WTC11 (cell line): Measurements from ENCODE around the gene FTSJ3. TPM values are rescaled to one million over a fixed set of nuclear protein-coding genes. Genes with fewer than 3 reads are reported as not detected.
"Not testable (repeated sequence)": the region's sequence is repeated elsewhere in the genome, so short reads cannot be mapped to it uniquely, and the experiment has no call there.

ENCODE experiments used
- ATAC-seq: fragments of 200-7000 bp; cut with Tn5 transposase; 2 replicates; pipeline ENCODE4 v1.10.0; 2021; ENCODE audit warnings: mild to moderate bottlenecking, moderate library complexity
- CTCF ChIA-PET: fragments of 300-600 bp; sonication (Branson Sonifier 250); formaldehyde crosslinking; loops from one replicate; lab custom pipeline; 2021; ENCODE audit warnings: antibody characterized with exemption; lab: Charles Lee
- POLR2A ChIA-PET: fragments of 350-600 bp; sonication (Branson Sonifier 250); formaldehyde crosslinking; loops from one replicate; lab custom pipeline; 2021; ENCODE audit warnings: antibody characterized with exemption; lab: Charles Lee
- DNase-seq: peaks from one replicate; pipeline ENCODE4 v3.0.0; 2021; ENCODE audit warnings: low spot score
- H3K27ac Mint-ChIP-seq: 2 replicates; pipeline ENCODE4 v1.8.0; 2021; ENCODE audit warnings: mixed read lengths
- H3K27me3 Mint-ChIP-seq: 2 replicates; pipeline ENCODE4 v1.8.0; 2021; ENCODE audit warnings: low read depth, mild to moderate bottlenecking, moderate library complexity, mixed read lengths
- H3K36me3 Mint-ChIP-seq: 2 replicates; pipeline ENCODE4 v1.8.0; 2021; ENCODE audit warnings: mixed read lengths
- H3K4me1 Mint-ChIP-seq: 2 replicates; pipeline ENCODE4 v1.8.0; 2022; ENCODE audit warnings: mixed read lengths
- H3K4me3 Mint-ChIP-seq: 2 replicates; pipeline ENCODE4 v1.8.0; 2021; ENCODE audit warnings: mild to moderate bottlenecking, moderate library complexity, mixed read lengths
- H3K9me3 Mint-ChIP-seq: 2 replicates; pipeline ENCODE4 v1.8.0; 2021; ENCODE audit warnings: mixed read lengths
- AR ChIP-seq: fragments of 250-450 bp; sonication (Bioruptor Pico); IDR thresholded peaks from 2 replicates; pipeline ENCODE4 v1.9.0; 2021; ENCODE audit warnings: mild to moderate bottlenecking
- ATF3 ChIP-seq: sonication (generic); formaldehyde crosslinking; conservative IDR thresholded peaks from 2 replicates; pipeline ENCODE4 v1.8.1; 2022; ENCODE audit warnings: mild to moderate bottlenecking, missing genetic modification reagents
- FOXJ3 ChIP-seq: sonication (generic); formaldehyde crosslinking; IDR thresholded peaks from 2 replicates; pipeline ENCODE4 v1.9.0; 2021; ENCODE audit warnings: missing genetic modification reagents, mild to moderate bottlenecking, borderline replicate concordance
- IRF2 ChIP-seq: sonication (generic); formaldehyde crosslinking; IDR thresholded peaks from 2 replicates; pipeline ENCODE4 v1.8.0; 2022; ENCODE audit warnings: low read depth, missing genetic modification reagents, borderline replicate concordance
- NFATC4 ChIP-seq: fragments of 250-450 bp; sonication (Bioruptor Pico); IDR thresholded peaks from 2 replicates; pipeline ENCODE4 v1.9.0; 2021; ENCODE audit warnings: mild to moderate bottlenecking
- NFYB ChIP-seq: sonication (generic); formaldehyde crosslinking; conservative IDR thresholded peaks from 2 replicates; pipeline ENCODE4 v1.8.0; 2022; ENCODE audit warnings: low read depth, missing genetic modification reagents
- TP53 ChIP-seq: sonication (generic); formaldehyde crosslinking; IDR thresholded peaks from 2 replicates; pipeline ENCODE4 v1.8.1; 2023; ENCODE audit warnings: mild to moderate bottlenecking, missing genetic modification reagents
- total RNA-seq: library from RNA; stranded (reverse); gene quantifications from 3 replicates; pipeline ENCODE4 v1.2.3, GENCODE V29; 2021
- TF ChIP-seq, protein P1 (sequence below): sonication (generic); formaldehyde crosslinking; IDR thresholded peaks from 2 replicates; pipeline ENCODE4 v1.8.1; 2023; ENCODE audit warnings: mild to moderate bottlenecking, missing genetic modification reagents, moderate library complexity

Gene FTSJ3
- total RNA-seq, 1 experiment from 2014 or later: 62.1 TPM

DNA sequence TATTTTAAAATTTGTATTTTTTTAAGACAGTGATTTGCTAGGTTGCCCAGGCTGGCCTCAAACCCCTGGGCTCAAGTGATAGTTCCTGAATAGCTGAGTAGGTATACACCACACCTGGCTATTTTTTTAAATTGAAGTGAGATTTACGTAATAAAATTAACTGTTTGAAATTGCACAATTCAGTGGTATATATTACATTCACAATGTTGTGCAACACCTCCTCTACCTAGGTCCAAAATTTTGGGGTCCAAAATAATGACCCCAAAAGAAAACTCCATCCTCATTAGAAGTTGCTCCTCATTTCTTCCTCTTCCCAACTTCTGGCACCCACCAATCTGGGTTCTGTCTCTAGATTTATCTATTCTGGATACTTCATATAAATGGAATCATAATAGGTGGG, 18.0 kb upstream of the FTSJ3 start (continued):
- TF ChIP-seq AR (CRISPR knock-in tag) (no peak), NFYB (CRISPR knock-in tag) (no peak), TP53 (no peak)

DNA sequence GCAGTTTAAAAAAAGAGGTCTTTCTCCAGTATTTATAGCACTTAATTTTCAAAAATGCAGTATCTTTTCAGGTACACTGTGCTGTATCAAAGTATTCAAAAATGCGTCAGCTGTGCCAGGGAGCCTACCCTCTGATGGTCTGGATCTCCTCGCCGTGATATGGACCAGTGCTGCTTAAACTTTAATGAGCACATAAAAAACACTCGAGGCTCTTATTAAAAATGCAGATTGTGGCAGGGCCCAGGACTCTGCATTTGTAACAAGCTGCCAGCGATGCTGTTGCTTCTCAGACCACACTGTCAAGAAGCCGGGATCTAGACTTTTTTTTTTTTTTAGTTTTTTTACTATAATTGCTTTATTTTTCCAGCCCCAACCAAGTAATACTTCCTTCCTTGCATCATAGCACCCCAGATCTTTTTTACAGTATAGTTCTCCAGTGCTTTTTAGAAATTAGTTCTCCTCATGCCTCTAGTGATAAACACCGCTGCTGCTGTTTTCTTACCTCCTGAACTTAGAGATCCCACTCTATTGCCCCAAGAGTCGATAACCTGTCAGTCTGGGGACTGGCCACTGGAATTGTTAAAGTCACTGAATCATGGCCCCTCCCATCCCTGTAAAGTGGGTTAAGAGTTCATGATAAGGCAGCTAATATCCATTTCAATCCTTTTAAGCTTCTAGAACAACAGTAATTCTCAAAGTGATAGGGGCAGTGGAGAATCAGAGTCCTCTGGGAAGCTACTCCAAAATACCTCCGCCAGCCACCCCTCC, 16.6 kb upstream of the FTSJ3 start:
- Mint-ChIP-seq H3K36me3 (peaks cover 6% of the 10 kb centered on the region), H3K27ac (no peak overlapping the region), H3K4me3 (peak overlapping the region; percentile 78), H3K27me3 (peaks cover 42% of the 10 kb centered on the region), H3K4me1 (peaks cover 24% of the 10 kb centered on the region), H3K9me3 (peaks cover 9% of the 10 kb centered on the region)
- DNase-seq (no peak), ATAC-seq (no peak)
- ChIA-PET POLR2A (interaction anchor here (0.6 to 1.2 kb wide), 2 partner anchors 18 to 448 kb away, joined by 7 to 8 read pairs; no protein-coding TSS in a partner anchor), CTCF (interaction anchor here (0.6 to 2.3 kb wide), 4 partner anchors 12 to 380 kb away, joined by 3 to 9 read pairs (median 3); no protein-coding TSS in a partner anchor)
- TF ChIP-seq NFATC4 (CRISPR knock-in tag): no peak
- TF ChIP-seq NFYB (CRISPR knock-in tag): no peak
- no peak for TF ChIP-seq FOXJ3 (CRISPR knock-in tag)
- TF ChIP-seq AR (CRISPR knock-in tag): no peak
- TF ChIP-seq, protein P1, sequence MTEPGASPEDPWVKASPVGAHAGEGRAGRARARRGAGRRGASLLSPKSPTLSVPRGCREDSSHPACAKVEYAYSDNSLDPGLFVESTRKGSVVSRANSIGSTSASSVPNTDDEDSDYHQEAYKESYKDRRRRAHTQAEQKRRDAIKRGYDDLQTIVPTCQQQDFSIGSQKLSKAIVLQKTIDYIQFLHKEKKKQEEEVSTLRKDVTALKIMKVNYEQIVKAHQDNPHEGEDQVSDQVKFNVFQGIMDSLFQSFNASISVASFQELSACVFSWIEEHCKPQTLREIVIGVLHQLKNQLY: no peak
- TF ChIP-seq TP53: no peak
- TF ChIP-seq IRF2 (CRISPR knock-in tag): no peak
- no peak for TF ChIP-seq ATF3 (CRISPR knock-in tag)

DNA sequence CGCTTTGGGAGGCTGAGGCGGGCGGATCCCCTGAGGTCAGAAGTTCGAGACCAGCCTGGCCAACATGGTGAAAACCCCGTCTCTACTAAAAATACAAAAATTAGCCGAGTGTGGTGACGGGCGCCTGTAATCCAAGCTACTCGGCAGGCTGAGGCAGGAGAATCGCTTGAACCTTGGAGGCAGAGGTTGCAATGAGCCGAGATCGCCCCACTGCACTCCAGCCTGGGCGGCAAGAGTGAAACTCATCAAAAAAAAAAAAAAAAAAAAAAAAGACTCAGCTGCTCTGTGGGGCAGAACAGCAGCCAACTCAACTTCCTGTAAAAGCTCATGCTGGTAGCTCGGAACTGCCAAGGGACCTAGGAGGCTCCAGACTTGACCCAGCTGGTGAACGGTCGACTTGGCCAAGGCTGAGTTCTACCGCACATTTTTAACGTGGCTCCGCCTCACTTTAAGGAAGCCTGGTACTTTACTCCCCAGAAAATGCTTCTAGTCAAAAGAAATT, 16.0 kb upstream of the FTSJ3 start:
- not testable (repeated sequence) for ATAC-seq, DNase-seq, H3K36me3 Mint-ChIP-seq, H3K9me3 Mint-ChIP-seq
- ChIA-PET POLR2A (interaction anchor here (0.6 to 1.2 kb wide), 2 partner anchors 17 to 447 kb away, joined by 7 to 8 read pairs; no protein-coding TSS in a partner anchor), CTCF (interaction anchor here (0.6 to 2.3 kb wide), 8 partner anchors 9 to 381 kb away, joined by 3 to 9 read pairs (median 4); partner anchors contain the start of gene GH2)
- H3K4me3 Mint-ChIP-seq: peak overlapping the region; percentile 78
- peak overlapping the region; percentile 84 for H3K27ac Mint-ChIP-seq
- H3K4me1 Mint-ChIP-seq: peaks cover 31% of the 10 kb centered on the region
- peaks cover 36% of the 10 kb centered on the region for H3K27me3 Mint-ChIP-seq
